Hepatocyte (in vitro differentiated cells): ENCODE results near the gene XCL2.

Source experiments
- CTCF ChIP-seq: fragments of 200-600 bp; sonication (generic); IDR thresholded peaks from 2 replicates; pipeline ENCODE4 v1.5.1; 2016; ENCODE audit warnings: antibody characterized with exemption, mild to moderate bottlenecking; ENCODE audit not compliant: poor library complexity
- EZH2 ChIP-seq: fragments of 200-600 bp; sonication (generic); IDR thresholded peaks from 2 replicates; pipeline ENCODE4 v1.6.1; 2016; ENCODE audit warnings: antibody characterized with exemption, mild to moderate bottlenecking, borderline replicate concordance
- EZH2phosphoT487 ChIP-seq: fragments of 200-600 bp; sonication (generic); IDR thresholded peaks from one replicate; pipeline ENCODE4 v1.6.1; 2018; ENCODE audit warnings: antibody characterized with exemption, mild to moderate bottlenecking, low read depth, moderate library complexity; ENCODE audit not compliant: unreplicated experiment, severe bottlenecking

DNA sequence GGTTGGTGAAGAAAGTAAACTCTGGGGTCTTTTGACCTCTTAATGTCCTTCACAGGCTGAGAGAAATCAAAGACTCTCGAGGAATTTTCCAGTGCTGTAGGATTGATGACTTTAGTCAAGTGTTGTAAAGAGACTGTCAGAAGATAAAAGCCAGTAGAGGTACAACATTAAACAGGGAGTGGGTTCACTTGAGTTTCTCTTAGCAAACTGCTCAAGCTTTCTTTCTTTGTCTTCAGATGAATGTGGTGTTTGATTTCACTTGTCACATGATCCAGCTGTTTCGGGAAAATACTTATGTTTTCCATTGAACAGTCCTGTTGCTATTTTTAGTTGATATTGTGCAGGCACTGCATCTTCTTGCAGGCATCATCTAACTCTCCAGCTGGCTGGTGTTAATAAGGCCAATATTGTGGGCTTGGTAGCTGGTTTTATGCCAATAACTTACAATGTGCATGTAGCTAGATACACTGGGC, 45.6 kb downstream of the XCL2 start:
- TF ChIP-seq CTCF (no peak), EZH2 (no peak), EZH2phosphoT487 (no peak)
